Adrenal gland (tissue), 5 donors: ENCODE data around the gene MORF4L2.

Source experiments
- POLR2A ChIP-seq, 2 donors: fragments of 450-650 bp; IDR thresholded peaks; one replicate each; pipeline ENCODE4 v1.6.1; 2017; ENCODE audit warnings: antibody characterized with exemption in 2 of 2, mild to moderate bottlenecking in 2 of 2, moderate library complexity in 1 of 2
- TF ChIP-seq, protein P1 (sequence below), 6 experiments: fragments of 450-650 bp in 4 of 6; fragments of 200-600 bp in 2 of 6; sonication (generic) in 1 of 6; IDR thresholded peaks; 1 replicate in 5 of 6; 2 replicates in 1 of 6; pipeline versions ENCODE4 v1.5.1 to v1.8.0; 2016 to 2021; ENCODE audit warnings: antibody characterized with exemption in 6 of 6, mild to moderate bottlenecking in 2 of 6, moderate library complexity in 1 of 6
- donor health status: DM: no; HTN: no; CAD: no.

DNA sequence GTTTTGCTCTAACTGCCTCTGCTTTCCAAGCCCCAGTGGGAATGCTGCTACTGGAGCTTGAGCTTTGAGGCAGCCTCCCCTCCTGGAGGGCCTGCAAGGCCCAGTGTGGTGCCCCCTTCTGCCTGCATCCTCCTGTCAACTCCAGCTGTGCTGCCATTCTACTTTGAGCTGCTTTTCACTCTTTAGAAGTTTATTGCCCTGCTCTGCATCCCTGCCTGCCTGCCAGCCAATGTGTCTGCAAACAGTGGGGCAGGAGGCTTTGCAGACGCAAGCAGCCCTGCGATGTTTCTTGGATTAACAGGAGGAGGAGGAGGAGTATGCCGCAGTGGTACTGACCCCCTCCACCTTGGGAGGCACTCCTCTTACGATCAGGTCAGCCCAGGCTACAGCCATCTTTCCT, 40.6 kb upstream of the MORF4L2 start:
- TF ChIP-seq, protein P1, sequence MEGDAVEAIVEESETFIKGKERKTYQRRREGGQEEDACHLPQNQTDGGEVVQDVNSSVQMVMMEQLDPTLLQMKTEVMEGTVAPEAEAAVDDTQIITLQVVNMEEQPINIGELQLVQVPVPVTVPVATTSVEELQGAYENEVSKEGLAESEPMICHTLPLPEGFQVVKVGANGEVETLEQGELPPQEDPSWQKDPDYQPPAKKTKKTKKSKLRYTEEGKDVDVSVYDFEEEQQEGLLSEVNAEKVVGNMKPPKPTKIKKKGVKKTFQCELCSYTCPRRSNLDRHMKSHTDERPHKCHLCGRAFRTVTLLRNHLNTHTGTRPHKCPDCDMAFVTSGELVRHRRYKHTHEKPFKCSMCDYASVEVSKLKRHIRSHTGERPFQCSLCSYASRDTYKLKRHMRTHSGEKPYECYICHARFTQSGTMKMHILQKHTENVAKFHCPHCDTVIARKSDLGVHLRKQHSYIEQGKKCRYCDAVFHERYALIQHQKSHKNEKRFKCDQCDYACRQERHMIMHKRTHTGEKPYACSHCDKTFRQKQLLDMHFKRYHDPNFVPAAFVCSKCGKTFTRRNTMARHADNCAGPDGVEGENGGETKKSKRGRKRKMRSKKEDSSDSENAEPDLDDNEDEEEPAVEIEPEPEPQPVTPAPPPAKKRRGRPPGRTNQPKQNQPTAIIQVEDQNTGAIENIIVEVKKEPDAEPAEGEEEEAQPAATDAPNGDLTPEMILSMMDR (IDR thresholded peaks at IDR 0.05): no peak
- no peak for TF ChIP-seq POLR2A (IDR thresholded peaks at IDR 0.05)
